Neural crest cell (in vitro differentiated cells): ENCODE results near the gene TLCD1. TPM values are rescaled to one million over a fixed set of nuclear protein-coding genes. Genes with fewer than 3 reads are reported as not detected.

Experiments
- DNase-seq: peaks from one replicate; pipeline ENCODE4 v3.0.0; 2021; ENCODE audit warnings: low read depth, mixed read lengths, low spot score
- H3K27ac Mint-ChIP-seq: one replicate; pipeline ENCODE4 v1.8.0; 2021; ENCODE audit warnings: mild to moderate bottlenecking, mixed read lengths; ENCODE audit not compliant: unreplicated experiment
- H3K27me3 Mint-ChIP-seq: 2 replicates; pipeline ENCODE4 v1.8.0; 2021; ENCODE audit warnings: low read depth, mild to moderate bottlenecking, mixed read lengths
- H3K36me3 Mint-ChIP-seq: 2 replicates; pipeline ENCODE4 v1.8.0; 2021; ENCODE audit warnings: low read depth, mild to moderate bottlenecking, mixed read lengths
- H3K4me1 Mint-ChIP-seq: 2 replicates; pipeline ENCODE4 v1.8.0; 2021; ENCODE audit warnings: mixed read lengths
- H3K4me3 Mint-ChIP-seq: one replicate; pipeline ENCODE4 v1.8.0; 2021; ENCODE audit warnings: mild to moderate bottlenecking, mixed read lengths
- H3K9me3 Mint-ChIP-seq: 2 replicates; pipeline ENCODE4 v1.8.0; 2021; ENCODE audit warnings: mixed read lengths
- total RNA-seq: library from RNA; stranded (reverse); gene quantifications from 2 replicates; pipeline ENCODE4 v1.2.1, GENCODE V29; 2021
- TF ChIP-seq, protein P1 (sequence below): fragments of 200-600 bp; sonication (generic); conservative IDR thresholded peaks from 2 replicates; pipeline ENCODE4 v1.5.0; 2021; ENCODE audit warnings: antibody characterized with exemption, mild to moderate bottlenecking

The TLCD1 gene
- total RNA-seq, 1 donor from 2014 or later = 6.1 TPM

DNA sequence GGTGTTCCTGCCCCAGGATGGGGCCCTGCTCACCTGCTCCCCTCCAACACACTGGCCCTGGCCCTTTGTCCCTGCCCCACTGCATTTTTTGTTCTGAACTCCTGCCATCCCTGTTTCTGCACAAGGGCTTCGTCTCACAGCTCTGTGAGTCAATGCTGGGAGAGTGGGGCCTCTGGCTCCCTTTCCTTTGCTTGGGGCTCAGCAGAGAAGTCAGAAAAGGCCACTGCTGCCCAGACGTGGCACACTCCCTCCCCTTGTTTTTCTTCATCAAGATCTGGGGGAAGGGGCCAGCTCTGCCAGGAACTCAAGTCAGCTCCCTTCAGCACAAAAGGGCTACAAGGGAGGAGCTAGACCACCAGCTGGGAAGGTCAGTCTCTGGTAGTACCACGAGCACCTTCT lies 23.3 kb downstream of the TLCD1 start:
- peaks cover 4% of the 10 kb centered on the region for H3K27me3 Mint-ChIP-seq
- no peak overlapping the region for H3K27ac Mint-ChIP-seq
- TF ChIP-seq, protein P1, sequence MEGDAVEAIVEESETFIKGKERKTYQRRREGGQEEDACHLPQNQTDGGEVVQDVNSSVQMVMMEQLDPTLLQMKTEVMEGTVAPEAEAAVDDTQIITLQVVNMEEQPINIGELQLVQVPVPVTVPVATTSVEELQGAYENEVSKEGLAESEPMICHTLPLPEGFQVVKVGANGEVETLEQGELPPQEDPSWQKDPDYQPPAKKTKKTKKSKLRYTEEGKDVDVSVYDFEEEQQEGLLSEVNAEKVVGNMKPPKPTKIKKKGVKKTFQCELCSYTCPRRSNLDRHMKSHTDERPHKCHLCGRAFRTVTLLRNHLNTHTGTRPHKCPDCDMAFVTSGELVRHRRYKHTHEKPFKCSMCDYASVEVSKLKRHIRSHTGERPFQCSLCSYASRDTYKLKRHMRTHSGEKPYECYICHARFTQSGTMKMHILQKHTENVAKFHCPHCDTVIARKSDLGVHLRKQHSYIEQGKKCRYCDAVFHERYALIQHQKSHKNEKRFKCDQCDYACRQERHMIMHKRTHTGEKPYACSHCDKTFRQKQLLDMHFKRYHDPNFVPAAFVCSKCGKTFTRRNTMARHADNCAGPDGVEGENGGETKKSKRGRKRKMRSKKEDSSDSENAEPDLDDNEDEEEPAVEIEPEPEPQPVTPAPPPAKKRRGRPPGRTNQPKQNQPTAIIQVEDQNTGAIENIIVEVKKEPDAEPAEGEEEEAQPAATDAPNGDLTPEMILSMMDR = no peak
- H3K4me1 Mint-ChIP-seq = peaks cover 29% of the 10 kb centered on the region
- peaks cover 17% of the 10 kb centered on the region for H3K36me3 Mint-ChIP-seq
- H3K9me3 Mint-ChIP-seq = no peaks in the 10 kb centered on the region
- no peak for DNase-seq
- no peak overlapping the region for H3K4me3 Mint-ChIP-seq

DNA sequence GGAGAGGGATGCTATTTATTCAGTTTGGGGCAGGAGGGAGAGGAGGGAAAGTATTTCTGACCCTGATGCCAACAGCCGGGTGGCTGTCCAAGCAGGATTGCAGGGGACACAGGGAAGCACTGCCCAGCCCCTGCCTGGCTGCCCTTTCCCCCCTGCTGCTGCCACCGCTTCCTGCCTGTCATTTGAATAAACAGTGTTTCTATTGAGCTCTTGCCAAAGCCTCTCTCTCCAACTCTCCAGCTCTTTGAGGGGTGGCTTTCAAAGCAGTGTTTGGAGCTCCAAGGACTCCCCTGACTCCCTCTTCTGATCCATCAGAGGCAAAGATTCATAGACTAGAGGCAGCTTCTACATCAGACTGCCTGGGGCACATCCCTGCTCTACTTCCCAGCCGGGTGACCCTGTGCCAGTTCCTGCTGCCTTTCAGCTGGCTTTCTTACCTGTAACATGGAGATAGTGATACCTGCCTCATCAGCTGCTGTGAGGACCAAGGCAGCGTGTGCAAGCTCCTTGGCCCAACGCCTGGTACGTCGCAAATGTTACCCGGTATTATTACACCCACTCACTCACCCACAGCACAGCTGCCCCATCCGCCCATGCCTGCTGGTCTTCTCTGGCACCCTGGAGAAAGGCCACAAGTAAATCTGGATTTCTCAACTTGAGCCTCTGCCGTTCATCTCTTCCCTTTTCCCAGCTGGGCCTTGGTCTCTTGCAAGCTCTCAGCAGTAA lies 23.8 kb downstream of the TLCD1 start:
- H3K27ac Mint-ChIP-seq = peak overlapping the region; percentile 84
- H3K36me3 Mint-ChIP-seq = peaks cover 16% of the 10 kb centered on the region
- H3K4me1 Mint-ChIP-seq = peaks cover 24% of the 10 kb centered on the region
- TF ChIP-seq, protein P1 = no peak
- DNase-seq = no peak
- H3K9me3 Mint-ChIP-seq = no peaks in the 10 kb centered on the region
- H3K4me3 Mint-ChIP-seq = peak overlapping the region; percentile 70
- peaks cover 1% of the 10 kb centered on the region for H3K27me3 Mint-ChIP-seq

DNA sequence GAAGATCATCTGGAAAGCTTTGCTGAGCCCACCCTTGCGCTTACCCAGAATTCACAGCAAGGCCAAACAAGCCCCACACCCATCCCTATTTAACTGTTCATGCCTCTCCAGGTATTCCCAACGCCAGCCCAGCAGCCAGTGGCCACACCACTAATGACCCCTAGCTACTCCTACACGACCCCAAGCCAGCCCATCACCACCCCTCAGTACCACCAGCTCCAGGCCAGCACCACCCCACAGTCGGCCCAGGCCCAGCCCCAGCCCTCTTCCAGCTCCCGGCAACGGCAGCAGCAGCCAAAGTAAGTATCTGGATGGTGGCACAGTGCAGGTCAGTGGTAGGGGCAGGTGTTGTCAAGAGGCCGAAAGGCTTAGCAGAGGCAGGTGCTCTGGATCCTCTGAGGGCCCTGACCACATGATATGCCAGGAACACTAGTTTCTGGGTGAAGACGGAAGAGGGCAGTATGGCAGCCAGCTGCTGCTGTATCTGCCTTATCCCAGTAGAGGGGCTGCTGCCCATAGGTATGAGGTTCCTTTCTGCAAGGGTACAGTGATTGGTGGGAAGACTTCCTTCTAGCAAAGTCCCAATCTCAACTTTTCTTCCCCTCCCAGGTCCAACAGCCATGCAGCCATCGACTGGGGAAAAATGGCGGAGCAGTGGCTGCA lies 25.1 kb downstream of the TLCD1 start:
- TF ChIP-seq, protein P1 = no peak
- Mint-ChIP-seq H3K9me3 (no peaks in the 10 kb centered on the region), H3K27me3 (no peaks in the 10 kb centered on the region), H3K27ac (no peak overlapping the region), H3K4me3 (no peak overlapping the region), H3K4me1 (peaks cover 22% of the 10 kb centered on the region), H3K36me3 (peaks cover 15% of the 10 kb centered on the region)
- DNase-seq = no peak

DNA sequence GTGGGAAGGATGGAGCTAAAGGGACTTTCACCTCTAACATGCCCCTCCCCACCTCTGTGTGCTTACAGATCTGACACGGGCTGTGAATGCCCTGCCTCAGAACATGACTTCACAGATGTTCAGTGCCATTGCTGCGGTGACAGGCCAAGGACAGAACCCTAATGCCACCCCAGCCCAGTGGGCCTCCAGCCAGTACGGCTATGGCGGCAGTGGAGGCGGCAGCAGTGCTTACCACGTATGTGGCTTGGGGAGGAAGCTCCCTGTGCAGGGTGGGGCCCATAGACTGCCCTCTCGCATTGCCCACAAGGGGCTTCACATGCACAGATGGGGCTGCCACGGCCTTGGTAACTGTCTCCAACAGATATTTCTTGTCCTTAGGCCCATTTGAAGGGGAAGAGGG lies 25.8 kb downstream of the TLCD1 start:
- TF ChIP-seq, protein P1 = no peak
- DNase-seq = no peak
- no peaks in the 10 kb centered on the region for H3K9me3 Mint-ChIP-seq
- no peaks in the 10 kb centered on the region for H3K27me3 Mint-ChIP-seq
- H3K27ac Mint-ChIP-seq = no peak overlapping the region
- H3K4me1 Mint-ChIP-seq = peaks cover 22% of the 10 kb centered on the region
- peaks cover 15% of the 10 kb centered on the region for H3K36me3 Mint-ChIP-seq
- H3K4me3 Mint-ChIP-seq = no peak overlapping the region

DNA sequence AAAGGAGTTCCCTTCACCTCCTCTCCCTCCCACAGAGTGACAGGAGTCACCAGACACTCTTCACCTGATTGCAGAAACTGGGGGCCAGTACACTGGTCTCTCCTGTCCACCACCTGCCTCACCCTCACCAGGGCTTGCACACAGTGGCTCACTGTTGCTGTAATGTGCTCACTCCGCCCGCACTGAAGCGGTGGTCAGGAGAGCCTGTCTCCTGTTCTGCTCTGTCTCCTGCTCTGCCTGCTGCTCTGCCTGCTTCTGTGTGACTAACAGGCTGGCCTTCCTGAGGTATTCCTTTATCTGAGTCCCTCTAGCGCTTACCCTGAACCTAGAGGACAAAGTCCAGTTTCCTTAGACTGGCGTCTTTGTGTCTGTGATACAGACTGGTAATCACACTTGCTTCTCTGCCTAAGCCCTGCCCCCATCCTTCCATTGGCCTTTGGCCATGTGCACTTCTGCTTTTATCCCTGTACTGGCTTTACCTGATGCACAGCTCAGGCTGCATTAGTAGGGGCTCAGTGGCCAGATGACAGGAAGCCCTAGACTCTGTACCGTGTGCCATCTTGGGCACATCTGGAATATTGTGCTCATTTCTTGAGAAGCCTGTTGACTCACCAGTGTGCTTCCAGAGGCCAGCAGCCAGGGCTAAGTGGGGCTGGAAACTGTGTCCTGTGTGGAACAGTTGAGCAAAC lies 27.6 kb downstream of the TLCD1 start:
- TF ChIP-seq, protein P1 = no peak
- no peak overlapping the region for H3K4me3 Mint-ChIP-seq
- peaks cover 23% of the 10 kb centered on the region for H3K36me3 Mint-ChIP-seq

More for the DNA sequence above, 27.6 kb downstream of the TLCD1 start:
- H3K9me3 Mint-ChIP-seq = no peaks in the 10 kb centered on the region
- H3K27ac Mint-ChIP-seq = no peak overlapping the region
- no peaks in the 10 kb centered on the region for H3K27me3 Mint-ChIP-seq
- H3K4me1 Mint-ChIP-seq = peaks cover 24% of the 10 kb centered on the region
- no peak for DNase-seq
